Measurements from ENCODE around the gene MEF2B.
A peak's percentile ranks its signal among the peaks of the same experiment; 100 is the strongest.
"Not testable (repeated sequence)": the region's sequence is repeated elsewhere in the genome, so short reads cannot be mapped to it uniquely, and the experiment has no call there.

The MEF2B gene

DNA sequence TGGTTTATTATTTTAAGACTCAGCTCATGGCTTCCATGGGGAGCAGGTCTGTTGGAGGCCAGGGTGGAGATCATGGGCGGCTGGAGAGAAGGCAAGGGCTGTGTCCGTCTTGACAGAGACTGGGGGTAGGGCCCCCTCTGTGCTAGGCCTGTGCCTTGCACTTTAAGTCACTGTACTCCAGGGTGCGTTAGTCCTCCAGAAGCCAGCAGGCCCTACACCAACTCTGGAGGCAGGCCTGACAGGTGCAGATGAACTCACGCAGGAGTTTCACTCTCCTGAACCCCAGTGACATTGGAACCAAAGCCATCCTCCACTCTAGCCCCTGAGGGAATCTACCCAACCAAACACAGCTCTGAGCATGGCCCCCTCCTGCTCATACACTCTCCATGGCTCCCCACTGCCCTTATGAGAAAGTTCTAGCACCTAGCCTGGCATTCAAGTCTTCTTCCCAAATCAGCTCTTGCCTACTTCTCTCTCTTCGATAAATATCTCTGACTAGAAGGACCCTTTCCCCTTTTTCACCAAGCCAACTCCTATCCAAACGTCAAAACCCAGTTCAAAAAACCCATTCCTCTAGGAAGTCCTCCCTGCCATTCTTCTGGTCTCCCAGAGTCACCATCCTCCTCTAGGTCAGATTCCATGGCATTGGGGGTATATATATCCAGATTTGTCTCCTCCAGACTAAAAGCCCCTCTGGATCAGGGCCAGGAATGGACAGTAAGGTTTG lies 15.1 kb downstream of the MEF2B start:
- DNase-seq = no peak

DNA sequence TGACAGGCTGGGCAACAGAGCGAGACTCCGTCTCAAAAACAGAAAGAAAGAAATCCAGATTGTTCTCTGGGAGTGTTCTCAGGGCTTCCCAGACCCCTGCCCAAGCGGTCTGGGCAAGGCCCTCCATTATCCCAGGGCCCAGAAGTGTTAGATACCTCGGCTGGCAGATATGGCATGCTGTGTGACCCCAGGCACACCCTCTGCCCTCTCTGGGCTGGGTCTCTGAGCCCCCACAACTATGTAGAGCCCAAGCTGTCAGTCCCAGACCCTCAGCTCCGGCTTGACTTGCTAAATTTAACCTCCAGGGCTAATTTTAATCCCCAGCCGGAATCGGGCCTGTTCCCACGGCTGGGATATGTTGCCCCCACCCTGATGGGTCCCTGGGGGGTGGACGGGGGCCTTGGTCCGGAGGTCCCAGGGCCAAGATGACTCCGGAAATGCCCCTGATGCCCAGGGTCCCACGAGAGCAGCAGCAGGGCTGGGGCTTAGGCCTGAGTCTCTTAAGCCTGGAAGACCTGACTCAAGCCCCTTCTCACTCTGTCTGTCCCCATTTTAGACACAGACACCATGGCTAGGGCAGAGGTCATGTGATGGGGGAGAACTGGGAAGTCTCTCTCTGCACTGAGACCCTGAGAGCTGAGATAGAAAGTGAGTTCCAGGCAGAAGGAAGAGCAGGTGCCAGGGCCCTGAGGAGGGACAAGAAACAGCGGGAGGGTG lies 17.2 kb downstream of the MEF2B start:
- no peak for DNase-seq

DNA sequence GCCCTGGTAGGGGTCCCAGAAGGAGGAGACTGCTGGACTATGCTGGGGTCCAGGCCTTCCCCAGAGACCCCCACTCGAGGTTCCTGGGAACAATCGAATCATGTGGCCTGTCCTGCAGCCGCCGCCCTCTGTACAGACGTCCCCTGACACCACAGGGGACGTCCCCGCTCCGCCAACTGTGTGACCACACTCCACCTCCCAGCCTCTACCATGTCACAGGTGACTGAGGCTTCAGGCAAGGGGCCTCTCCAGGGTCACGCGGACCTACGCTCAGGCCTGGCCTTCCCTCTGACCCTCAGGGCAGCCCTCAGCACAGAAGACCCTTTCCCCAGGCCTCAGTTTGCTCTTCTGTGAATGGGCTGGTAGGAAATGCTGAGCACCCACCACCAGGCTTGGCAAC lies 18.6 kb downstream of the MEF2B start:
- DNase-seq = no peak

GRCh38 chr19:19149435-19149834 lies 20.6 kb downstream of the MEF2B start:
- no peak for DNase-seq

DNA sequence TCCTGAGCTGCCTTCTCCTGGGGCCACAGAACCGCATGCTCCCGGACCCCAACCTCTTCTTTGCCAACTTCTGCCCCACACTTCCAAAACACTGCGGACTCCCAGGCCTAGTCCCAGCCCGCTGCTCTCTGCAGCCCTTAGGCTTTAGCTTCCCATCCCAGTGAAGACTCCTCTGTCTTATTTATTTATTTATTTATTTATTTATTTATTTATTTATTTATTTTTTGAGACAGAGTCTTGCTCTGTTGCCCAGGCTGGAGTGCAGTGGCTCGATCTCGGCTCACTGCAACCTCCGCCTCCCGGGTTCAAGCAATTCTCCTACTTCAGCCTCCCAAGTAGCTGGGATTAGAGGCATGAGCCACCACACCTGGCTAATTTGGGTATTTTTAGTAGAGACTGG lies 21.6 kb downstream of the MEF2B start:
- DNase-seq = not testable (repeated sequence)

DNA sequence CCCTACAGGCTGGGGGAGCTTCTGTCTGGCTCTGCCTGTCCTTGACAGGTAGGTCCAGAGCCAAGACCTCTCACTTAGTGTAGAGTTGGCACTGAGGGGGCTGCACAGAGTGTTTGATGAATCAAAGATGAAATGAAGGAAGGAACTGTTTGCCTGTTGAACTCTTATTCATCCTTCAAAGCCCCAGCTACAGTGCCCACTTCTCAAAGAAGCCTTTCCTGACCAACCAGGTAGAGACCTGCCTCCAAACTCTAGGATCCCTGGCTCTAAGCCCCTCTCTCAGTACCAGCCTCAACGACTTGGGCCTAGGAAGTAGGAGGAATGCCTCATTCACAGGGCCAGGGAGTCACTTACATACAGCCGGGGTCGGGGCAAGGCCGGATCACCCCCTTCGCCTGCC lies 22.7 kb downstream of the MEF2B start:
- no peak for DNase-seq

- DNase-seq = no peak
These were observed 23.2 kb downstream of the MEF2B start for GRCh38 chr19:19146865-19147264.

GRCh38 chr19:19145684-19146608 lies 24.1 kb downstream of the MEF2B start:
- DNase-seq = peak; percentile 22 to 71

GRCh38 chr19:19145281-19145680 lies 24.8 kb downstream of the MEF2B start:
- DNase-seq = no peak

- DNase-seq = no peak
These were observed 27.7 kb downstream of the MEF2B start for GRCh38 chr19:19142347-19142746.

GRCh38 chr19:19140476-19140875 lies 29.6 kb downstream of the MEF2B start:
- no peak for DNase-seq

GRCh38 chr19:19139876-19140229 lies 30.2 kb downstream of the MEF2B start:
- no peak for DNase-seq

DNA sequence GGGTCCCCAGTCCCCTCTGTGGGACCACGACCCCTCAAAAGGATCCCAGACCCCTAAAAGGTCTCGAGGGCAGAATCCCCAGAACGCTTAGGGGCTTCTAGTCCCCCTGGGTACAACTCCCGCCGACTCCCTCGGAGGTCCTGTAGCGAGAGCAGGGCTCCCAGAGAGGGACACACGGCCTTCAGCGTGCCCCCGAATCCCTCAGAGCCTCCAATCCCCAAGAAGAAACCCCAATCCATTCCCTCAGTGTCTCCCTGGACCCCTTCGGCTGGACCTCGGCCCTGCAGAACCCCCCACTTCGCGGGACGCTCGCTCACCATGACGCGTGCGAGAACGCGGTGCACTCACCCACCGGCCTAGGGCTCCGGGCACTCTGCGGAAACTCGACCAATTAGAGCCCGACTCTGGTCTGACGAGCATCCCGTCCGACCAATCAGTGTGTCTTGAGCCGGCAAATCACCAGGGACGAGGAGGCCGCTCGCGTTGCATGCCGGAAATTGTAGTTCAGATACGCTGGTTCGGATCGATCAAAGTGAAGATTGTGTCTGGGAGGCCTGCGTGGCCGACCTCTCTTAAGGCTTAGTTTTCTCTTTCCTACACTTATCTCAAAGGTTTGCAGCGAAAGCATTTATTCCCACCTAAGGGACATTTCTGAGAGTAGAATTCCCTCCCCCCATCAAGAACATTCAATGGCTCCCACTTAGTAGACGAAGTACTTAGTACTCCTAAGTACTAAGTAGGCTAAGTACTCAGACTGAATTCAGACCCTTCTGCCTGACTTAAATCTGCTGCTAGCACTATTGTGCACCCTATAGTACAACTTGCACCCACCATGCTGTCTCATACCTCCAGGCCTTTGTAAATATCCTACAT lies 31.7 kb downstream of the MEF2B start, which contains the start of gene TMEM161A:
TSS of gene TMEM161A (minus strand) at position 370 of the 873 bp plus-strand sequence. CDS start at position 320, 50 bp downstream.
- peak; percentile 95 to 99 for DNase-seq

DNA sequence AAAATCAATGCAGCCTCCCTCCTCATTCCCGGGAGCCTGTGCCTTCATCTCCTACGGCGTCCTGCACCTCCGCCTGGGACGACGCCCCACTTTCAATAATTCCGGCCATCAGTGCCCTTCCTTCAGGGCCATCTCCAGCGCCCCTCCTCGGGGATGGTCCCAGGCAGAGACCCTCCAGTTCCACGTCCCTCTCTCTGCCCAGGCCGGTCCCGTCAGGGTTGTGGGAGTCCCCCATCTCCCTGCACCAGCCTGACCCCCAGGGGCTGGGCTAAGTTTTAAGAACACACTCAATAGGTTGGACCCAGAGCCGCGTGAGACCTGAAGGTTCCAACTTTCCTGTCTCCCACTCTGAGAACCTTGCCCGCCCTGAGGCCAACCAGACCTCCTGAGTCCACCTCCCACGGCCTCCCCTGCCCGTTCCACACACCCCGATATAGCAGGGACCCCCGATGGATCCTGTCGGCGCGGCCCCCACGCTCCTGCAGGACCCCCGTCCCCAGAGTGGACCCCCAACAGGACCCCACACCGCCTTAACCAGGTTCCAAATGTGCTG lies 32.4 kb downstream of the MEF2B start:
- no peak for DNase-seq

GRCh38 chr19:19135713-19136112 lies 34.4 kb downstream of the MEF2B start:
- DNase-seq = not testable (repeated sequence)

DNA sequence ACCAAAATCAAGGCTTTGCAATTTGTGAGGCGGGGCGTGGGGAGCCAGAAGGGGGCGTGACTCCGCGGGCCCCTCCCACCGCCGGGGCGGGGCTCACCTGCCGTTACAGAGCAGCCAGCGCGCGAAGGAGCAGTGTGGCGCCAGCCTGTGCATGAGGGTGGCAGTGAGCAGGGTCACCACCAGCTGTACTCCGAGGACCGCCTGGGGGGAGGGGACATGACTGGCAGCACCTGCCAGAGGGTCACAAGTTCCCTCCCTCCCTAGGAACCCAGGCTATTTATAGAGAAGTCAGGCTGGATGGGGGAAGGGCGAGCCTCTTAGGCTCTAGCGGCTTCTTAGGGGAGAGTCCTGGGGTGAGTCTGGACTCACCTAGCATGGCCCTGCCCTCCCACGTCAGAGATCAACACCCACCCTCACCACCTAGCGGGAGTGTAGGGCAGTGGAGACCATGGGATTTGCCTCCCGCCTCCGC lies 35.3 kb downstream of the MEF2B start:
- DNase-seq = no peak

GRCh38 chr19:19133985-19134384 lies 36.1 kb downstream of the MEF2B start:
- DNase-seq = no peak

- no peak for DNase-seq
These were observed 37.2 kb downstream of the MEF2B start for GRCh38 chr19:19132912-19133311.

GRCh38 chr19:19131989-19132388 lies 38.1 kb downstream of the MEF2B start:
- no peak for DNase-seq

DNA sequence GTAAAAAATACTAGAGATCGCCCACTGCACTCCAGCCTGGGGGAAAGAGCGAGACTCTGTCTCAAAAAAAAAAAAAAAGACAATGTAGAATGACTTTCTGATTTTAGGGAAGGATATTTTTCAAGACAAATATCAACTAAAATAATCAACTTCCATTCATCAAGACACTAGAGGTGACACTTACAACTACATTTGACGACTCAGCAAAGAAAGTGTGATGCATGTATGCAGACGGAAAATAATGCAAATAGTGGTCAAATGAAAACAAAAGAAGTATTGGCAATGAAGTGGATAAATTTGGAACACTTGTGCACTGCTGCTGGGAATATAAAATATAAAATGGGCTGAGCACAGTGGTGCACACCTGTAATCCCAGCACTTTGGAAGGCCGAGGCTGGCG lies 44.0 kb downstream of the MEF2B start:
- DNase-seq = no peak

DNA sequence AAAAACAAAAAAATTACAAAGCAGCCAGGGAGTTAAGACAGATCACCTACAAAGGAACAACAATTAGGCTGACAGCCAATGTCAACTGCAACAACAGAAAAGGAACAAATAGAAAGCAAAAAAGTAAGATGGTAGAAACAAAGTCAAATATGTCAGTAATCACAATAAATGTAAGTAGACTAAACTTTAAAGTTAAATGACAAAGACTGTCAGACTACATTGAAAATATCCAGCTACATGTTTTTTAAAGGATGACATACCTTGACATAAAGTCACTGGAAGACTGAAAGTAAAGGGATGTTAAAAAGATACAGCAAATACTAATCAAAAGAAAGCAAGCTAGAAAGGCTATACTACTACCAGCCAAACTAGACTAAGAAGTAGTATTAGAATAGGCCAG lies 46.7 kb downstream of the MEF2B start:
- DNase-seq = no peak

DNA sequence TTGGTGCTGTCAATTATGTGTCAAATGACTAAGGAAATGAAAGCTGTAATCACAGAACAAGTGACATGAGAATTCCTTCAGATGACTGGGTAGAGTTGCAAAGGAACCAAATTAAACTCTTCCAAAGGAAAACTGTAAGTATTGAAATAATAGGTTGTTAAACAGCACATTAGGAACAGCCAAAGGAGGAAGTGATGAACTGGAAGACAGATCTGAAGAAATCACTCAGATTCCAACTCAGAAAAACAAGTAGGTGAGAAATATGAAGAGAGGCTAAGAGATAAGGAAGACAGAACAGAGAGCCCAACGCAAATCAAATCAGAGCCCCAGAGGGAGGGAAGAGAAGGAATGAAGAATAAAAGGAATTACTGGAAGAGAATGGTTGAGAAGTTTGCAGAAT lies 47.2 kb downstream of the MEF2B start:
- DNase-seq = no peak
